SU-DHL-6 (cell line): ENCODE data around the gene HEATR1.

Experiments
- H2AFZ ChIP-seq: fragments of 200-600 bp; sonication (generic); 2 replicates; pipeline ENCODE4 v1.6.1; 2014; ENCODE audit warnings: low read depth, mild to moderate bottlenecking, moderate library complexity, mixed read lengths, antibody characterized with exemption, low read length; ENCODE audit not compliant: severe bottlenecking
- H3F3A ChIP-seq: fragments of 200-600 bp; shearing (Covaris generic); 2 replicates; pipeline ENCODE4 v1.6.0; 2016; ENCODE audit warnings: antibody characterized with exemption, mild to moderate bottlenecking; ENCODE audit not compliant: insufficient read depth
- H3K27ac ChIP-seq: fragments of 200-600 bp; sonication (generic); 2 replicates; pipeline ENCODE4 v1.5.1; 2016; ENCODE audit warnings: low read depth, mild to moderate bottlenecking, low read length, moderate library complexity, mixed read lengths
- H3K27me3 ChIP-seq: fragments of 200-600 bp; sonication (generic), shearing (Covaris generic); 2 replicates; pipeline ENCODE4 v1.6.0; 2014; ENCODE audit warnings: mild to moderate bottlenecking, low read length
- H3K36me3 ChIP-seq: fragments of 200-600 bp; sonication (generic); 2 replicates; pipeline ENCODE4 v1.6.1; 2014; ENCODE audit warnings: mild to moderate bottlenecking, low read length, mixed read lengths
- H3K4me2 ChIP-seq: fragments of 300-600, 200-600 bp; shearing (Covaris generic), sonication (generic); 2 replicates; pipeline ENCODE4 v1.6.0; 2014; ENCODE audit warnings: low read length, low read depth, mild to moderate bottlenecking; ENCODE audit not compliant: poor library complexity, severe bottlenecking
- H3K4me3 ChIP-seq: fragments of 200-600 bp; sonication (generic); 2 replicates; pipeline ENCODE4 v1.5.1; 2014; ENCODE audit warnings: antibody characterized with exemption, low read length, mild to moderate bottlenecking, mixed read lengths; ENCODE audit not compliant: insufficient read depth, poor library complexity, severe bottlenecking
- H3K79me2 ChIP-seq: fragments of 200-600 bp; sonication (generic); 2 replicates; pipeline ENCODE4 v1.6.1; 2014; ENCODE audit warnings: mild to moderate bottlenecking, low read length, moderate library complexity; ENCODE audit not compliant: insufficient read depth
- H3K9ac ChIP-seq: fragments of 200-600 bp; sonication (generic); 2 replicates; pipeline ENCODE4 v1.7.0; 2014; ENCODE audit warnings: mild to moderate bottlenecking, low read length
- H3K9me2 ChIP-seq: fragments of 200-600 bp; sonication (generic); replicated peaks from 2 replicates; pipeline ENCODE4 v1.6.1; 2014; ENCODE audit warnings: low read length; ENCODE audit not compliant: insufficient read depth
- H3K9me3 ChIP-seq: fragments of 200-600 bp; sonication (generic); 2 replicates; pipeline ENCODE4 v1.6.1; 2014; ENCODE audit warnings: low read length, mixed read lengths; ENCODE audit not compliant: insufficient read depth
- H4K20me1 ChIP-seq: fragments of 200-600 bp; sonication (generic); 2 replicates; pipeline ENCODE4 v1.6.1; 2014; ENCODE audit warnings: low read depth, mild to moderate bottlenecking, antibody characterized with exemption, low read length, moderate library complexity, mixed read lengths
- EZH2phosphoT487 ChIP-seq: fragments of 200-600 bp; sonication (generic), shearing (Covaris generic); conservative IDR thresholded peaks from 2 replicates; pipeline ENCODE4 v1.6.1; 2018; ENCODE audit warnings: mild to moderate bottlenecking, antibody characterized with exemption, low read length, moderate library complexity, mixed read lengths
- TF ChIP-seq, protein P1 (sequence below): fragments of 200-600 bp; sonication (generic); IDR thresholded peaks from one replicate; pipeline ENCODE4 v1.5.1; 2017; ENCODE audit warnings: antibody characterized with exemption, mild to moderate bottlenecking, low read length, moderate library complexity; ENCODE audit not compliant: insufficient read depth, poor library complexity, severe bottlenecking

The HEATR1 gene, protein sequence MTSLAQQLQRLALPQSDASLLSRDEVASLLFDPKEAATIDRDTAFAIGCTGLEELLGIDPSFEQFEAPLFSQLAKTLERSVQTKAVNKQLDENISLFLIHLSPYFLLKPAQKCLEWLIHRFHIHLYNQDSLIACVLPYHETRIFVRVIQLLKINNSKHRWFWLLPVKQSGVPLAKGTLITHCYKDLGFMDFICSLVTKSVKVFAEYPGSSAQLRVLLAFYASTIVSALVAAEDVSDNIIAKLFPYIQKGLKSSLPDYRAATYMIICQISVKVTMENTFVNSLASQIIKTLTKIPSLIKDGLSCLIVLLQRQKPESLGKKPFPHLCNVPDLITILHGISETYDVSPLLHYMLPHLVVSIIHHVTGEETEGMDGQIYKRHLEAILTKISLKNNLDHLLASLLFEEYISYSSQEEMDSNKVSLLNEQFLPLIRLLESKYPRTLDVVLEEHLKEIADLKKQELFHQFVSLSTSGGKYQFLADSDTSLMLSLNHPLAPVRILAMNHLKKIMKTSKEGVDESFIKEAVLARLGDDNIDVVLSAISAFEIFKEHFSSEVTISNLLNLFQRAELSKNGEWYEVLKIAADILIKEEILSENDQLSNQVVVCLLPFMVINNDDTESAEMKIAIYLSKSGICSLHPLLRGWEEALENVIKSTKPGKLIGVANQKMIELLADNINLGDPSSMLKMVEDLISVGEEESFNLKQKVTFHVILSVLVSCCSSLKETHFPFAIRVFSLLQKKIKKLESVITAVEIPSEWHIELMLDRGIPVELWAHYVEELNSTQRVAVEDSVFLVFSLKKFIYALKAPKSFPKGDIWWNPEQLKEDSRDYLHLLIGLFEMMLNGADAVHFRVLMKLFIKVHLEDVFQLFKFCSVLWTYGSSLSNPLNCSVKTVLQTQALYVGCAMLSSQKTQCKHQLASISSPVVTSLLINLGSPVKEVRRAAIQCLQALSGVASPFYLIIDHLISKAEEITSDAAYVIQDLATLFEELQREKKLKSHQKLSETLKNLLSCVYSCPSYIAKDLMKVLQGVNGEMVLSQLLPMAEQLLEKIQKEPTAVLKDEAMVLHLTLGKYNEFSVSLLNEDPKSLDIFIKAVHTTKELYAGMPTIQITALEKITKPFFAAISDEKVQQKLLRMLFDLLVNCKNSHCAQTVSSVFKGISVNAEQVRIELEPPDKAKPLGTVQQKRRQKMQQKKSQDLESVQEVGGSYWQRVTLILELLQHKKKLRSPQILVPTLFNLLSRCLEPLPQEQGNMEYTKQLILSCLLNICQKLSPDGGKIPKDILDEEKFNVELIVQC (N-terminal part only)

DNA sequence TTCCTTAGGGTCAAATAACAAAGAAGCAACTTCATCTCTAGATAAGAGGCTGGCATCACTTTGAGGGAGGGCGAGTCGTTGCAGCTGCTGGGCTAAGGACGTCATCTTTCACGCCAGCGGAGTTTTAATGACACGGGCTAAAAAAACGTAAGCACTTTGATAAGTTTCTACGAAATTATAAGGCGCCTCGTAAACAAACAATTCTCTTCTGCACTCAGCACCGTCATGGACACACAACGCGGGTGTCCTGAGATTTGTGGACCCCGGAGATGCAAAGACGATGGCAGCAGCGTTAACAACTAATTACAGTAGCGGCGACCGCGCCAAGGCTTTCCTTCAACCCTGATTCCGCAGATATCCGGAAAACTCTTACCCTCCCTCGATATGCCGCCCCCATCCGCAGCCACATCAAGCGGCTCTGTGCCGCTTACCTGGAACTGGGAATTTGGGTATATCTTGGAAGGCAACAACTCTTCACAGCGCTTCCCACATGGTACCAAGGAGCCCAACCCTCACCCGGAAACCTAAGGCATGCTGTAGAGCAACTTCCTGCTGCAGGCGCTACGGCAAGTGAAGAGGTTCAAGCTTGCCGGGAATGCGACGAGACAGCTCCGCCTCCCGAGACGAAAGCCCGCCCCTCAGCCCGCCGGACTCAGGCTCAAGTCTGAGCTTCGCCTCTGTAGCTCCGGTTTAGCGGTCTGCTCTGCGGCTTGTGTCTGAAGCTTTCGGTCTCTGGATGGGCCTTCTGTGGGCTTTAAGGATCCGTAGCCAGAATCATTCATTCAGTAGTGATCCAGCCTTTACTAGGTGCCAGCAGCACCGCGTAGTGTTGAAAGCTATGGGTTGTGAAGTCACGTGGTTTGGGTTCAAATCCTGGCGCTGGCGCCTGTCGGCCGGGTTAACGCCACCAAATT lies at the start of gene HEATR1:
HEATR1 (minus strand) TSS at position 526 of the 914 bp plus-strand sequence; CDS start at position 105, 421 bp downstream.
- H3K79me2 ChIP-seq, result peaks cover 26% of the 10 kb centered on the region
- H3K9me3 ChIP-seq, result no peaks in the 10 kb centered on the region
- no peaks in the 10 kb centered on the region for H3K9me2 ChIP-seq
- no peaks in the 10 kb centered on the region for H4K20me1 ChIP-seq
- H3F3A ChIP-seq, result peaks cover 11% of the 10 kb centered on the region
- peak within 1 kb of the TSS; percentile 71 for H3K9ac ChIP-seq
- no peaks in the 10 kb centered on the region for H3K27me3 ChIP-seq
- H3K27ac ChIP-seq, result 0 out of 2 replicates have a peak within 1 kb of the TSS, but pooled peaks have one; percentile 26
- H2AFZ ChIP-seq, result peak within 1 kb of the TSS; percentile 99
- peaks cover 5% of the 10 kb centered on the region; the same call in 1 of the 2 replicates for H3K36me3 ChIP-seq
- peak within 1 kb of the TSS; percentile 86 for H3K4me3 ChIP-seq
- no peak for TF ChIP-seq EZH2phosphoT487
- TF ChIP-seq, protein P1, sequence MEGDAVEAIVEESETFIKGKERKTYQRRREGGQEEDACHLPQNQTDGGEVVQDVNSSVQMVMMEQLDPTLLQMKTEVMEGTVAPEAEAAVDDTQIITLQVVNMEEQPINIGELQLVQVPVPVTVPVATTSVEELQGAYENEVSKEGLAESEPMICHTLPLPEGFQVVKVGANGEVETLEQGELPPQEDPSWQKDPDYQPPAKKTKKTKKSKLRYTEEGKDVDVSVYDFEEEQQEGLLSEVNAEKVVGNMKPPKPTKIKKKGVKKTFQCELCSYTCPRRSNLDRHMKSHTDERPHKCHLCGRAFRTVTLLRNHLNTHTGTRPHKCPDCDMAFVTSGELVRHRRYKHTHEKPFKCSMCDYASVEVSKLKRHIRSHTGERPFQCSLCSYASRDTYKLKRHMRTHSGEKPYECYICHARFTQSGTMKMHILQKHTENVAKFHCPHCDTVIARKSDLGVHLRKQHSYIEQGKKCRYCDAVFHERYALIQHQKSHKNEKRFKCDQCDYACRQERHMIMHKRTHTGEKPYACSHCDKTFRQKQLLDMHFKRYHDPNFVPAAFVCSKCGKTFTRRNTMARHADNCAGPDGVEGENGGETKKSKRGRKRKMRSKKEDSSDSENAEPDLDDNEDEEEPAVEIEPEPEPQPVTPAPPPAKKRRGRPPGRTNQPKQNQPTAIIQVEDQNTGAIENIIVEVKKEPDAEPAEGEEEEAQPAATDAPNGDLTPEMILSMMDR, result no peak
- peak within 1 kb of the TSS; percentile 84 for H3K4me2 ChIP-seq

DNA sequence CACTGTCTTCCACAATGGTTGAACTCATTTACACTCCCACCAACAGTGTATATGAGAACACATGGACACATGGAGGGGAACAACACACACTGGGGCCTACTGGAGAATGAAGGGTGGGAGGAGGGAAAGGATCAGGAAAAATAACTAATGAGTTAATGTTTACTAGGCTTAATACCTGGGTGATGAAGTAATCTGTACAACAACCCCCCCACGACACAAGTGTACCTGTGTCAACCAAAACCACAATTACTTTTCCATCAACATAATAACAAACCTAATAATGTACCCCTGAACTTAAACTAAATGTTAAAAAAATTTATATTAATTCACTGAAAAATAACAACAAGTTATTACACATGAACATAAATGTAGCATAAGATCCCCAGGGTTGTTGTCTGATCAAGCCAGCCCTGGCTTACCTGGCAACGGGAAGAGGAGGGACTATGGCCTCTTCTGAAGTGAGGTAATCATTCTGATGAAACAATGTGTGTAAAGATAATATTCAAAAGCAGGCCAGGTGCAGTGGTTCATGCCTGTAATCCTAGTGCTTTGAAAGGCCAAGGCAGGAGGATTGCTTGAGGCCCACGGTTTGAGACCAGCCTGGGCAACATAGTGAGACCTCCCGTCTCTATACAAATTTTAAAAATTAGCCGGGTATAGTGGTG lies 40.8 kb upstream of the HEATR1 start:
- no peak for TF ChIP-seq EZH2phosphoT487
- TF ChIP-seq, protein P1, result no peak
- H3F3A ChIP-seq, result no peaks in the 10 kb centered on the region

More for the DNA sequence above, 40.8 kb upstream of the HEATR1 start:
- no peaks in the 10 kb centered on the region for H3K79me2 ChIP-seq
- H3K9me2 ChIP-seq, result no peaks in the 10 kb centered on the region
- H3K4me3 ChIP-seq, result no peak overlapping the region
- H3K27ac ChIP-seq, result no peak overlapping the region
- no peak overlapping the region for H3K4me2 ChIP-seq
- no peaks in the 10 kb centered on the region for H4K20me1 ChIP-seq
- no peaks in the 10 kb centered on the region for H3K9me3 ChIP-seq
- no peak overlapping the region for H2AFZ ChIP-seq
- no peaks in the 10 kb centered on the region for H3K27me3 ChIP-seq
- H3K36me3 ChIP-seq, result no peaks in the 10 kb centered on the region
- no peak overlapping the region for H3K9ac ChIP-seq
